NCI-H510A (cell line): ENCODE measurements around the gene APEH.
A peak's percentile ranks its signal among the peaks of the same experiment; 100 is the strongest.

Experiments
- DNase-seq: peaks from one replicate; lab custom pipeline; 2025; lab: John Stamatoyannopoulos, UW

APEH gene

GRCh38 chr3:49650637-49651036 lies 23.5 kb upstream of the APEH start:
- DNase-seq, result no peak

GRCh38 chr3:49652218-49652902 lies 21.8 kb upstream of the APEH start:
- DNase-seq, result no peak

- no peak for DNase-seq
Measured at GRCh38 chr3:49652903-49653415, 21.2 kb upstream of the APEH start.

- no peak for DNase-seq
Measured at GRCh38 chr3:49653621-49654020, 20.5 kb upstream of the APEH start.

GRCh38 chr3:49654176-49654825 lies 19.9 kb upstream of the APEH start:
- no peak for DNase-seq

- peak; percentile 35 for DNase-seq
Measured at GRCh38 chr3:49654955-49655556, 19.1 kb upstream of the APEH start.

GRCh38 chr3:49655731-49656285 lies 18.3 kb upstream of the APEH start:
- DNase-seq, result no peak

GRCh38 chr3:49656541-49657112 lies 17.5 kb upstream of the APEH start:
- DNase-seq, result no peak

GRCh38 chr3:49657208-49657915 lies 16.8 kb upstream of the APEH start:
- no peak for DNase-seq

- no peak for DNase-seq
Measured at GRCh38 chr3:49658711-49659110, 15.4 kb upstream of the APEH start.

GRCh38 chr3:49659756-49660155 lies 14.4 kb upstream of the APEH start:
- DNase-seq, result no peak

- no peak for DNase-seq
Measured at GRCh38 chr3:49661281-49661680, 12.9 kb upstream of the APEH start.

GRCh38 chr3:49662021-49662420 lies 12.1 kb upstream of the APEH start:
- DNase-seq, result no peak

- no peak for DNase-seq
Measured at GRCh38 chr3:49662720-49663413, 11.3 kb upstream of the APEH start.

- no peak for DNase-seq
Measured at GRCh38 chr3:49663831-49664230, 10.3 kb upstream of the APEH start.

- DNase-seq, result no peak
Measured at GRCh38 chr3:49664300-49664699, 9.9 kb upstream of the APEH start.

- DNase-seq, result no peak
Measured at GRCh38 chr3:49665822-49666519, 8.2 kb upstream of the APEH start.

- no peak for DNase-seq
Measured at GRCh38 chr3:49666592-49666991, 7.6 kb upstream of the APEH start.

GRCh38 chr3:49667701-49668413 lies 6.3 kb upstream of the APEH start:
- DNase-seq, result no peak

GRCh38 chr3:49668414-49668797 lies 5.7 kb upstream of the APEH start:
- DNase-seq, result no peak
